GM23338 (cell line): ENCODE data around the gene POMT2. TPM values are rescaled to one million over a fixed set of nuclear protein-coding genes. Genes with fewer than 3 reads are reported as not detected.

Experiments
- ATAC-seq: fragments of 200-7000 bp; cut with Tn5 transposase; 3 replicates; pipeline ENCODE4 v1.9.1; 2020
- DNase-seq: peaks from one replicate; pipeline ENCODE4 v3.0.0-alpha.2; 2015; ENCODE audit warnings: low spot score
- H2AFZ ChIP-seq: fragments of 200-600 bp; sonication (generic); 2 replicates; pipeline ENCODE4 v1.8.0; 2016; ENCODE audit warnings: antibody characterized with exemption, mild to moderate bottlenecking, moderate library complexity
- H3F3A ChIP-seq: fragments of 200-600 bp; sonication (generic); replicated peaks from 2 replicates; pipeline ENCODE4 v1.8.0; 2017; ENCODE audit warnings: antibody characterized with exemption, mixed run types, low read depth
- H3K27ac ChIP-seq: fragments of 200-600 bp; sonication (generic); 2 replicates; pipeline ENCODE4 v1.6.1; 2016; ENCODE audit warnings: low read depth
- H3K27me3 ChIP-seq: fragments of 200-600 bp; sonication (generic); 2 replicates; pipeline ENCODE4 v1.8.0; 2016; ENCODE audit warnings: mild to moderate bottlenecking, mixed run types, moderate library complexity; ENCODE audit not compliant: insufficient read depth
- H3K36me3 ChIP-seq: fragments of 200-600 bp; sonication (generic); 2 replicates; pipeline ENCODE4 v1.8.0; 2016; ENCODE audit warnings: mild to moderate bottlenecking; ENCODE audit not compliant: insufficient read depth
- H3K4me1 ChIP-seq: fragments of 200-600 bp; sonication (generic); 2 replicates; pipeline ENCODE4 v1.8.0; 2016; ENCODE audit warnings: mild to moderate bottlenecking, moderate library complexity; ENCODE audit not compliant: insufficient read depth
- H3K4me2 ChIP-seq: fragments of 200-600 bp; sonication (generic); 2 replicates; pipeline ENCODE4 v1.7.1; 2017; ENCODE audit warnings: mixed run types
- H3K4me3 ChIP-seq: fragments of 200-600 bp; sonication (generic); 2 replicates; pipeline ENCODE4 v1.6.1; 2016; ENCODE audit warnings: mixed run types
- H3K79me2 ChIP-seq: fragments of 200-600 bp; sonication (generic); replicated peaks from 2 replicates; pipeline ENCODE4 v1.8.0; 2017; ENCODE audit warnings: mild to moderate bottlenecking; ENCODE audit not compliant: insufficient read depth
- H3K9me2 ChIP-seq: fragments of 200-600 bp; sonication (generic); 2 replicates; pipeline ENCODE4 v1.8.0; 2017; ENCODE audit not compliant: insufficient read depth
- H4K20me1 ChIP-seq: fragments of 200-600 bp; sonication (generic); replicated peaks from 2 replicates; pipeline ENCODE4 v1.8.0; 2017; ENCODE audit warnings: mild to moderate bottlenecking; ENCODE audit not compliant: insufficient read depth
- H3K27ac Mint-ChIP-seq: 2 replicates; pipeline ENCODE4 v1.8.0; 2020; ENCODE audit warnings: inconsistent platforms, mild to moderate bottlenecking, moderate library complexity, mixed read lengths
- H3K27me3 Mint-ChIP-seq: 3 replicates; pipeline ENCODE4 v1.8.0; 2022; ENCODE audit warnings: low read depth, mild to moderate bottlenecking, moderate library complexity, mixed read lengths, inconsistent platforms; ENCODE audit not compliant: insufficient read depth, poor library complexity
- H3K36me3 Mint-ChIP-seq: 3 replicates; pipeline ENCODE4 v1.8.0; 2021; ENCODE audit warnings: low read depth, mild to moderate bottlenecking, inconsistent platforms, moderate library complexity, mixed read lengths
- H3K4me1 Mint-ChIP-seq: 3 replicates; pipeline ENCODE4 v1.8.0; 2020; ENCODE audit warnings: mild to moderate bottlenecking, inconsistent platforms, mixed read lengths
- H3K4me3 Mint-ChIP-seq: 3 replicates; pipeline ENCODE4 v1.8.0; 2021; ENCODE audit warnings: moderate library complexity, mild to moderate bottlenecking, inconsistent platforms, mixed read lengths
- H3K9me3 Mint-ChIP-seq: 3 replicates; pipeline ENCODE4 v1.8.0; 2020; ENCODE audit warnings: moderate library complexity, mild to moderate bottlenecking, inconsistent platforms, mixed read lengths
- CREB1 ChIP-seq: fragments of 250-450 bp; sonication (Bioruptor Pico); IDR thresholded peaks from 2 replicates; pipeline ENCODE4 v1.5.0; 2020; ENCODE audit warnings: low read depth, mild to moderate bottlenecking, moderate library complexity
- ETS1 ChIP-seq: IDR thresholded peaks from 2 replicates; pipeline ENCODE4 v1.6.1; 2016; ENCODE audit warnings: antibody characterized with exemption
- JUNB ChIP-seq: IDR thresholded peaks from one replicate; pipeline ENCODE4 v1.6.1; 2016; ENCODE audit warnings: antibody characterized with exemption; ENCODE audit not compliant: unreplicated experiment
- POLR2AphosphoS5 ChIP-seq: IDR thresholded peaks from 2 replicates; pipeline ENCODE4 v1.6.1; 2016; ENCODE audit warnings: antibody characterized with exemption, low read depth
- STAT1 ChIP-seq: IDR thresholded peaks from one replicate; pipeline ENCODE4 v1.6.1; 2016; ENCODE audit warnings: antibody characterized with exemption; ENCODE audit not compliant: unreplicated experiment
- ZNF114 ChIP-seq: fragments of 250-450 bp; sonication (Bioruptor Pico); IDR thresholded peaks from 2 replicates; pipeline ENCODE4 v1.5.0; 2020; ENCODE audit warnings: mild to moderate bottlenecking, moderate library complexity
- ZNF331 ChIP-seq: fragments of 250-450 bp; sonication (Bioruptor Pico); IDR thresholded peaks from 2 replicates; pipeline ENCODE4 v1.5.0; 2020; ENCODE audit warnings: low read depth, mild to moderate bottlenecking, moderate library complexity
- polyA plus RNA-seq: library from polyadenylated mRNA; unstranded; fragments of >200 nt; fragmentation: Nextera tagmentation; extraction: Ambion mirVana; gene quantifications from 2 replicates; pipeline ENCODE4 v1.2.1, GENCODE V29; 2016
- total RNA-seq: library from RNA; depleted of rRNA; stranded (reverse); fragments of >200 nt; shearing (Covaris generic); gene quantifications from 2 replicates; pipeline ENCODE4 v1.2.3, GENCODE V29; 2014
- TF ChIP-seq, protein P1 (sequence below): IDR thresholded peaks from one replicate; pipeline ENCODE4 v1.6.1; 2018; ENCODE audit warnings: antibody characterized with exemption; ENCODE audit not compliant: unreplicated experiment

The POMT2 gene
- total and polyA plus RNA-seq, 2 experiments from 2014 or later: 24.3 to 29.9 TPM

GRCh38 chr14:77264466-77265186, 56.1 kb downstream of the POMT2 start (continued):
- TF ChIP-seq ZNF114 (CRISPR knock-in tag) (no peak), ZNF331 (no peak), JUNB (no peak), CREB1 (CRISPR knock-in tag) (no peak), STAT1 (no peak)
- TF ChIP-seq, protein P1, sequence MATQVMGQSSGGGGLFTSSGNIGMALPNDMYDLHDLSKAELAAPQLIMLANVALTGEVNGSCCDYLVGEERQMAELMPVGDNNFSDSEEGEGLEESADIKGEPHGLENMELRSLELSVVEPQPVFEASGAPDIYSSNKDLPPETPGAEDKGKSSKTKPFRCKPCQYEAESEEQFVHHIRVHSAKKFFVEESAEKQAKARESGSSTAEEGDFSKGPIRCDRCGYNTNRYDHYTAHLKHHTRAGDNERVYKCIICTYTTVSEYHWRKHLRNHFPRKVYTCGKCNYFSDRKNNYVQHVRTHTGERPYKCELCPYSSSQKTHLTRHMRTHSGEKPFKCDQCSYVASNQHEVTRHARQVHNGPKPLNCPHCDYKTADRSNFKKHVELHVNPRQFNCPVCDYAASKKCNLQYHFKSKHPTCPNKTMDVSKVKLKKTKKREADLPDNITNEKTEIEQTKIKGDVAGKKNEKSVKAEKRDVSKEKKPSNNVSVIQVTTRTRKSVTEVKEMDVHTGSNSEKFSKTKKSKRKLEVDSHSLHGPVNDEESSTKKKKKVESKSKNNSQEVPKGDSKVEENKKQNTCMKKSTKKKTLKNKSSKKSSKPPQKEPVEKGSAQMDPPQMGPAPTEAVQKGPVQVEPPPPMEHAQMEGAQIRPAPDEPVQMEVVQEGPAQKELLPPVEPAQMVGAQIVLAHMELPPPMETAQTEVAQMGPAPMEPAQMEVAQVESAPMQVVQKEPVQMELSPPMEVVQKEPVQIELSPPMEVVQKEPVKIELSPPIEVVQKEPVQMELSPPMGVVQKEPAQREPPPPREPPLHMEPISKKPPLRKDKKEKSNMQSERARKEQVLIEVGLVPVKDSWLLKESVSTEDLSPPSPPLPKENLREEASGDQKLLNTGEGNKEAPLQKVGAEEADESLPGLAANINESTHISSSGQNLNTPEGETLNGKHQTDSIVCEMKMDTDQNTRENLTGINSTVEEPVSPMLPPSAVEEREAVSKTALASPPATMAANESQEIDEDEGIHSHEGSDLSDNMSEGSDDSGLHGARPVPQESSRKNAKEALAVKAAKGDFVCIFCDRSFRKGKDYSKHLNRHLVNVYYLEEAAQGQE: no peak

DNA sequence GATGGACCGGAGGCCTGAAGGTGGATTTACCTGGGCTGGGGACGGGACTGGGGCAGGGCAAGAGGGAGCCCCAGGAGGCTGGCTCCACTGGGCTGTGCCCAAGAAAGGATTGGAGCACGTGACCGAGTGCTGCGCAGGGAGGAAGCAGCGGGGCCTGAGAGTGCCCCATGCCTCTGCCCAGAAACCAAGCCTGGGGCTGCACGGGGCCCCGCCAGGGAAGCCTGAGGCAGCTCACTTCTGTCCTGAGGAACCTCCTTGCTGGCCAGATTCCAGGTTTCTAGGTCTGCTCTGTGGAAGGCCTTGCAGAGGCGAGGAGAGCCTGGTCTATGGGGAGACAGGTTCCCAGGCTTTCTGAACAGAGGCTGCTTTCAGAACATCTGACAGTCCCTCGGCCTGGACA, 60.1 kb downstream of the POMT2 start:
- no peak for TF ChIP-seq POLR2AphosphoS5
- no peak for TF ChIP-seq JUNB
- TF ChIP-seq ZNF114 (CRISPR knock-in tag): no peak
- TF ChIP-seq, protein P1: no peak
- no peak for TF ChIP-seq ETS1
- H3K36me3 Mint-ChIP-seq: no peaks in the 10 kb centered on the region

More for the DNA sequence above, 60.1 kb downstream of the POMT2 start:
- 0 out of 2 replicates have a peak overlapping the region, but pooled peaks have one; percentile 18 for H2AFZ ChIP-seq
- Mint-ChIP-seq H3K9me3 (no peaks in the 10 kb centered on the region), H3K4me3 (no peak overlapping the region), H3K4me1 (peaks cover 2% of the 10 kb centered on the region; the same call in 2 of the 3 replicates), H3K27ac (no peak overlapping the region), H3K27me3 (peaks cover 14% of the 10 kb centered on the region)
- no peaks in the 10 kb centered on the region for H3F3A ChIP-seq
- H3K4me3 ChIP-seq: no peak overlapping the region
- ATAC-seq (peak; percentile 66), DNase-seq (no peak)
- H3K79me2 ChIP-seq: no peaks in the 10 kb centered on the region
- H3K27ac ChIP-seq: no peak overlapping the region
- H3K4me2 ChIP-seq: no peak overlapping the region
- H4K20me1 ChIP-seq: no peaks in the 10 kb centered on the region
- H3K36me3 ChIP-seq: no peaks in the 10 kb centered on the region
- no peaks in the 10 kb centered on the region for H3K9me2 ChIP-seq
- H3K27me3 ChIP-seq: no peaks in the 10 kb centered on the region
- H3K4me1 ChIP-seq: no peaks in the 10 kb centered on the region
